CD8-positive, alpha-beta memory T cell (primary cell): ENCODE measurements around the gene MLYCD. TPM values are rescaled to one million over a fixed set of nuclear protein-coding genes. Genes with fewer than 3 reads are reported as not detected.

Source experiments
- CTCF ChIA-PET: fragments of 350-600 bp; sonication (Branson Sonifier 250); formaldehyde crosslinking; loops from one replicate; lab custom pipeline; 2021; ENCODE audit warnings: antibody characterized with exemption; lab: Charles Lee
- POLR2A ChIA-PET: fragments of 350-600 bp; sonication (Branson Sonifier 250); formaldehyde crosslinking; loops from one replicate; lab custom pipeline; 2021; ENCODE audit warnings: antibody characterized with exemption; lab: Charles Lee
- DNase-seq, 5 donors: peaks; one replicate each; pipeline versions ENCODE4 v3.0.0 to v3.0.0-alpha.2; 2020 to 2022; ENCODE audit warnings: mixed read lengths in 1 of 5
- H3K27ac ChIP-seq: one replicate; pipeline ENCODE4 v1.7.0; 2013; ENCODE audit warnings: low read depth, mild to moderate bottlenecking, low read length, moderate library complexity
- H3K27me3 ChIP-seq: 2 replicates; pipeline ENCODE4 v1.7.0; 2013; ENCODE audit warnings: low read length, mild to moderate bottlenecking; ENCODE audit not compliant: insufficient read depth, poor library complexity, severe bottlenecking
- H3K36me3 ChIP-seq: 2 replicates; pipeline ENCODE4 v1.7.0; 2013; ENCODE audit warnings: mild to moderate bottlenecking, low read length, moderate library complexity; ENCODE audit not compliant: insufficient read depth
- H3K4me1 ChIP-seq: 2 replicates; pipeline ENCODE4 v1.7.0; 2013; ENCODE audit warnings: mild to moderate bottlenecking, low read length, moderate library complexity; ENCODE audit not compliant: insufficient read depth
- H3K4me3 ChIP-seq: 2 replicates; pipeline ENCODE4 v1.7.0; 2013; ENCODE audit warnings: mild to moderate bottlenecking, low read length
- H3K9me3 ChIP-seq: 2 replicates; pipeline ENCODE4 v1.7.0; 2013; ENCODE audit warnings: mild to moderate bottlenecking, low read length
- H3K27ac Mint-ChIP-seq, 8 donors: one replicate each; pipeline ENCODE4 v1.8.0; 2020 to 2021; ENCODE audit warnings: mixed read lengths in 8 of 8, mild to moderate bottlenecking in 6 of 8, inconsistent platforms in 3 of 8, moderate library complexity in 3 of 8
- H3K27me3 Mint-ChIP-seq, 2 donors: one replicate each; pipeline ENCODE4 v1.8.0; 2020 to 2021; ENCODE audit warnings: mixed read lengths in 2 of 2, mild to moderate bottlenecking in 1 of 2, moderate library complexity in 1 of 2
- H3K36me3 Mint-ChIP-seq, 3 donors: one replicate each; pipeline ENCODE4 v1.8.0; 2020 to 2021; ENCODE audit warnings: mixed read lengths in 3 of 3, inconsistent platforms in 1 of 3, mild to moderate bottlenecking in 1 of 3
- H3K4me1 Mint-ChIP-seq, 3 donors: one replicate each; pipeline ENCODE4 v1.8.0; 2020 to 2021; ENCODE audit warnings: mixed read lengths in 3 of 3, inconsistent platforms in 1 of 3, mild to moderate bottlenecking in 1 of 3
- H3K4me3 Mint-ChIP-seq, 7 donors: one replicate each; pipeline ENCODE4 v1.8.0; 2020 to 2021; ENCODE audit warnings: mixed read lengths in 7 of 7, mild to moderate bottlenecking in 6 of 7, moderate library complexity in 4 of 7, inconsistent platforms in 2 of 7
- H3K9me3 Mint-ChIP-seq, 5 donors: one replicate each; pipeline ENCODE4 v1.8.0; 2020 to 2022; ENCODE audit warnings: mixed read lengths in 5 of 5, mild to moderate bottlenecking in 3 of 5, moderate library complexity in 2 of 5, inconsistent platforms in 1 of 5
- polyA plus RNA-seq: library from polyadenylated mRNA; unstranded; fragments of 300-500 nt; fragmentation: Illumina TruSeq; gene quantifications from one replicate; pipeline ENCODE4 v1.2.3, GENCODE V29; 2021
- total RNA-seq, 2 experiments: library from RNA; stranded (reverse); gene quantifications; one replicate each; pipeline ENCODE4 v1.2.3, GENCODE V29; 2021

MLYCD gene
- total and polyA plus RNA-seq, 3 experiments from 2014 or later = 2.7 to 3.8 (median 3.8) TPM

- H3K9me3 Mint-ChIP-seq = no peaks in the 10 kb centered on the region
- no peak overlapping the region for H3K27ac Mint-ChIP-seq
- Histone ChIP-seq H3K4me1 (no peaks in the 10 kb centered on the region), H3K9me3 (no peaks in the 10 kb centered on the region), H3K36me3 (peaks cover 16% of the 10 kb centered on the region), H3K27me3 (no peaks in the 10 kb centered on the region), H3K4me3 (no peak overlapping the region), H3K27ac (no peak overlapping the region)
- CTCF ChIA-PET = no interaction called here
- no peak overlapping the region for H3K4me3 Mint-ChIP-seq
- POLR2A ChIA-PET = no interaction called here
- no peaks in the 10 kb centered on the region for H3K27me3 Mint-ChIP-seq
- peaks cover 4 to 8% (median 5%) of the 10 kb centered on the region in 3 donors for H3K4me1 Mint-ChIP-seq
- DNase-seq = no peak
- peaks cover 0 to 88% (median 35%) of the 10 kb centered on the region in 3 donors for H3K36me3 Mint-ChIP-seq
These were observed 13.8 kb downstream of the MLYCD start for GRCh38 chr16:83912519-83913244.

GRCh38 chr16:83913245-83913633 is 14.3 kb downstream of the MLYCD start:
- no peaks in the 10 kb centered on the region for H3K27me3 Mint-ChIP-seq

DNA sequence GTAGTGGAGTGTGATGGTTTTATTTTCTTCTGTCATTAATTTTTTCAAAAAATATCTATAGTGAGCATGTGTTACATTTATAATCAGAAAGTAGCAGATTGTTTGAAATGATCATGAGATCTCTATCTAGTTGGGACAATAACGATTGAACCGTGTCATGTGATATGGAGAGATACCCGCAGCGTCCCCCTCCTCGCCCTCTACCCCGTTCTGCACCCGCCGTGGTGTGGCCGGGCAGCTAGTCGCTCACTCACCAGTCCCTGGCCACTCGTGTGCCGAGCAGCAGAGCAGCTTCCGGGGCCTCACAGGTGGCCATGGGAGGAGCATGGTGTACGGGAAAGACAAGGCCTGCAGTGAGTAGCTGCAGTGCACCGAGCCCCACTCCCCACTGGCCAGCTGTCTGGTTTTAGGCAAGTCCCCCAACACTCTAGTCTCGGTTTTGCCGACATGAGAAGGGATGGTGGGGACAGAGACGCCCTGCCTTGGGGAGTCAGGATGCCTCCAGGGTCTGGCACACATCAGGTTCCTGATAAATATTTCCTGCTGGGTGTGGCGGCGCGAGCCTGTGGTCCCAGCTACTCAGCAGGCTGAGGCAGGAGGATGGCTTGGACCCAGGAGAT is 15.3 kb downstream of the MLYCD start:
- DNase-seq = no peak
- Mint-ChIP-seq H3K4me3 (no peak overlapping the region), H3K4me1 (peaks cover 4 to 5% (median 4%) of the 10 kb centered on the region in 3 donors)

More at GRCh38 chr16:83913245-83913633, 14.3 kb downstream of the MLYCD start:
- POLR2A ChIA-PET = no interaction called here
- no peaks in the 10 kb centered on the region for H3K27me3 ChIP-seq
- no peak overlapping the region for H3K4me3 ChIP-seq
- Mint-ChIP-seq H3K4me3 (no peak overlapping the region), H3K36me3 (peaks cover 0 to 89% (median 38%) of the 10 kb centered on the region in 3 donors), H3K4me1 (peaks cover 4 to 7% (median 5%) of the 10 kb centered on the region in 3 donors), H3K9me3 (no peaks in the 10 kb centered on the region), H3K27ac (no peak overlapping the region)
- no peak overlapping the region for H3K27ac ChIP-seq
- H3K9me3 ChIP-seq = no peaks in the 10 kb centered on the region
- CTCF ChIA-PET = no interaction called here
- no peaks in the 10 kb centered on the region for H3K4me1 ChIP-seq
- H3K36me3 ChIP-seq = peaks cover 17% of the 10 kb centered on the region
- no peak for DNase-seq

GRCh38 chr16:83915081-83915480 is 16.2 kb downstream of the MLYCD start:
- ChIA-PET CTCF (interaction anchor here (1.5 kb wide), 1 partner anchor 12 kb away, joined by 3 read pairs; no protein-coding TSS in a partner anchor), POLR2A (no interaction called here)
- no peak for DNase-seq
- H3K4me3 Mint-ChIP-seq = no peak overlapping the region
- Histone ChIP-seq H3K27ac (no peak overlapping the region), H3K4me3 (no peak overlapping the region), H3K4me1 (no peaks in the 10 kb centered on the region), H3K9me3 (no peaks in the 10 kb centered on the region), H3K27me3 (no peaks in the 10 kb centered on the region), H3K36me3 (peaks cover 34% of the 10 kb centered on the region)
- no peaks in the 10 kb centered on the region for H3K27me3 Mint-ChIP-seq
- peaks cover 4 to 5% (median 4%) of the 10 kb centered on the region in 3 donors for H3K4me1 Mint-ChIP-seq
- H3K36me3 Mint-ChIP-seq = peaks cover 7 to 90% (median 46%) of the 10 kb centered on the region in 3 donors
- H3K27ac Mint-ChIP-seq = no peak overlapping the region
- no peaks in the 10 kb centered on the region for H3K9me3 Mint-ChIP-seq

More for the DNA sequence above, 15.3 kb downstream of the MLYCD start:
- peaks cover 27% of the 10 kb centered on the region for H3K36me3 ChIP-seq
- POLR2A ChIA-PET = no interaction called here
- no peaks in the 10 kb centered on the region for H3K27me3 ChIP-seq
- no peak overlapping the region for H3K27ac Mint-ChIP-seq
- CTCF ChIA-PET = interaction anchor here (1.5 kb wide), 1 partner anchor 13 kb away, joined by 3 read pairs; no protein-coding TSS in a partner anchor
- no peaks in the 10 kb centered on the region for H3K27me3 Mint-ChIP-seq
- peaks cover under 1 to 89% (median 44%) of the 10 kb centered on the region in 3 donors for H3K36me3 Mint-ChIP-seq
- no peak overlapping the region for H3K4me3 ChIP-seq
- no peaks in the 10 kb centered on the region for H3K9me3 ChIP-seq
- no peak overlapping the region for H3K27ac ChIP-seq
- H3K4me1 ChIP-seq = no peaks in the 10 kb centered on the region
- no peaks in the 10 kb centered on the region for H3K9me3 Mint-ChIP-seq

GRCh38 chr16:83915491-83915890 is 16.6 kb downstream of the MLYCD start:
- Histone ChIP-seq H3K27ac (no peak overlapping the region), H3K4me3 (no peak overlapping the region), H3K4me1 (no peaks in the 10 kb centered on the region), H3K27me3 (no peaks in the 10 kb centered on the region), H3K36me3 (peaks cover 34% of the 10 kb centered on the region), H3K9me3 (no peaks in the 10 kb centered on the region)
- CTCF ChIA-PET = interaction anchor here (1.5 kb wide), 1 partner anchor 12 kb away, joined by 3 read pairs; no protein-coding TSS in a partner anchor
- Mint-ChIP-seq H3K9me3 (no peaks in the 10 kb centered on the region), H3K4me1 (peaks cover 4 to 5% (median 4%) of the 10 kb centered on the region in 3 donors), H3K27me3 (no peaks in the 10 kb centered on the region), H3K27ac (no peak overlapping the region), H3K36me3 (peaks cover 9 to 91% (median 47%) of the 10 kb centered on the region in 3 donors), H3K4me3 (no peak overlapping the region)
- no peak for DNase-seq
- POLR2A ChIA-PET = no interaction called here

GRCh38 chr16:83917152-83918120 is 18.5 kb downstream of the MLYCD start:
- Mint-ChIP-seq H3K36me3 (peaks cover 11 to 82% (median 50%) of the 10 kb centered on the region in 3 donors), H3K4me3 (no peak overlapping the region), H3K27ac (no peak overlapping the region), H3K27me3 (no peaks in the 10 kb centered on the region), H3K9me3 (no peaks in the 10 kb centered on the region), H3K4me1 (peaks cover 4 to 5% (median 4%) of the 10 kb centered on the region in 3 donors)
- Histone ChIP-seq H3K27ac (no peak overlapping the region), H3K4me1 (no peaks in the 10 kb centered on the region), H3K4me3 (no peak overlapping the region), H3K27me3 (no peaks in the 10 kb centered on the region), H3K9me3 (no peaks in the 10 kb centered on the region), H3K36me3 (peaks cover 29% of the 10 kb centered on the region)
- ChIA-PET POLR2A (no interaction called here), CTCF (no interaction called here)
- DNase-seq = no peak

DNA sequence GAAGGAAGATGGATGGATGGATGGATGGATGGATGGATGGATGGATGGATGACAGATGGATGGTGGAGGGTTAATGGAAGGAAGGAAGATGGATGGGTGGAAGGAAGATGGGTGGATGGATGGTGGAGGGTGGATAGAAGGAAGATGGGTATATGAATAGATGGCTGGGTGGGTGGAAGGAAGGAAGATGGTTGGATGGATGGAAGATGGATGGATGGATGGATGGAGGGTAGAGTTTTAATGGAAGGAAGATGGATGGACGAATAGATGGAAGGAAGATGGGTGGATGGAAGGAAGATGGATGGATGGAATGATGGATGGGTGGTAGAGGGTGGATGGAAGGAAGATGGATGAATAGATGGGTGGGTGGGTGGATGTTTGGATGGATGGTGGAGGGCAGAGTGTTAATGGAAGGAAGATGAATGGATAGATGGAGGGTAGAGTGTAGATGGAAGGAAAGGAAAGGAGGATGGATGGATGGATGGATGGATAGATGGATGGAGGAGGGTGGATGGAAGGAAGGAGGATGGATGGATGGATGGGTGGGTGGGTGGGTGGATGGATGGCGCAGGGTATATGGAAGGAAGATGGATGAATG is 22.1 kb downstream of the MLYCD start:
- Mint-ChIP-seq H3K27ac (peak overlapping the region in 1 of 8 donors; percentile 84), H3K4me1 (peaks cover 3 to 4% (median 4%) of the 10 kb centered on the region in 3 donors), H3K27me3 (no peaks in the 10 kb centered on the region), H3K4me3 (peak overlapping the region in 1 of 7 donors; percentile 6), H3K36me3 (peaks cover 11 to 64% (median 40%) of the 10 kb centered on the region in 3 donors), H3K9me3 (no peaks in the 10 kb centered on the region)
- no peaks in the 10 kb centered on the region for H3K27me3 ChIP-seq
- H3K4me1 ChIP-seq = no peaks in the 10 kb centered on the region
- no peak overlapping the region for H3K27ac ChIP-seq
- DNase-seq = no peak
- H3K9me3 ChIP-seq = no peaks in the 10 kb centered on the region
- peaks cover 20% of the 10 kb centered on the region for H3K36me3 ChIP-seq
- CTCF ChIA-PET = no interaction called here
- POLR2A ChIA-PET = no interaction called here
- no peak overlapping the region for H3K4me3 ChIP-seq
